Sigmoid colon (tissue), 4 donors: ENCODE results near the gene CTIF.

Experiments
- CTCF ChIP-seq, 4 experiments: fragments of 450-650 bp in 3 of 4; fragments of 200-600 bp in 1 of 4; IDR thresholded peaks; one replicate each; pipeline ENCODE4 v1.5.1; 2016 to 2019; ENCODE audit warnings: antibody characterized with exemption in 4 of 4, mild to moderate bottlenecking in 3 of 4, moderate library complexity in 2 of 4
- EP300 ChIP-seq, 4 donors: sonication (generic); formaldehyde crosslinking; IDR thresholded peaks; one replicate each; pipeline ENCODE4 v1.6.1; 2017; ENCODE audit warnings: antibody characterized with exemption in 4 of 4

GRCh38 chr18:48777744-48778116, 238.9 kb downstream of the CTIF start:
- TF ChIP-seq CTCF (IDR thresholded peaks at IDR 0.05) (no peak), EP300 (IDR thresholded peaks at IDR 0.05) (no peak)
